Activated CD8-positive, alpha-beta memory T cell treated with anti-CD3 and anti-CD28 coated beads for 1 hour (primary cell): Measurements from ENCODE around the gene TGFBR3.

Source experiments
- DNase-seq, 2 donors: peaks; one replicate each; pipeline ENCODE4 v3.0.0-alpha.2; 2020; ENCODE audit warnings: low read depth in 1 of 2; ENCODE audit errors: extremely low read depth in 1 of 2

The TGFBR3 gene

GRCh38 chr1:91803847-91804545 lies 82.0 kb downstream of the TGFBR3 start:
- peak; percentile 44 to 61 for DNase-seq

GRCh38 chr1:91803123-91803522 lies 82.8 kb downstream of the TGFBR3 start:
- no peak for DNase-seq

- DNase-seq = no peak
These were observed 84.3 kb downstream of the TGFBR3 start for GRCh38 chr1:91801496-91802115.

- DNase-seq = no peak
These were observed 86.1 kb downstream of the TGFBR3 start for GRCh38 chr1:91799863-91800262.

- no peak for DNase-seq
These were observed 86.8 kb downstream of the TGFBR3 start for GRCh38 chr1:91799159-91799558.

- no peak for DNase-seq
These were observed 87.2 kb downstream of the TGFBR3 start for GRCh38 chr1:91798740-91799139.

- DNase-seq = no peak
These were observed 87.7 kb downstream of the TGFBR3 start for GRCh38 chr1:91798241-91798648.

- no peak for DNase-seq
These were observed 88.8 kb downstream of the TGFBR3 start for GRCh38 chr1:91797164-91797563.

- DNase-seq = no peak
These were observed 89.6 kb downstream of the TGFBR3 start for GRCh38 chr1:91796390-91796654.

GRCh38 chr1:91795591-91796389 lies 90.2 kb downstream of the TGFBR3 start:
- no peak for DNase-seq

- DNase-seq = no peak
These were observed 92.1 kb downstream of the TGFBR3 start for GRCh38 chr1:91793877-91794276.

- DNase-seq = no peak
These were observed 92.8 kb downstream of the TGFBR3 start for GRCh38 chr1:91793189-91793588.

GRCh38 chr1:91792489-91793071 lies 93.4 kb downstream of the TGFBR3 start:
- no peak for DNase-seq

- DNase-seq = no peak
These were observed 94.1 kb downstream of the TGFBR3 start for GRCh38 chr1:91791691-91792488.

GRCh38 chr1:91791103-91791502 lies 94.8 kb downstream of the TGFBR3 start:
- DNase-seq = no peak

GRCh38 chr1:91790392-91790791 lies 95.6 kb downstream of the TGFBR3 start:
- DNase-seq = no peak

- no peak for DNase-seq
These were observed 96.5 kb downstream of the TGFBR3 start for GRCh38 chr1:91789273-91789997.

GRCh38 chr1:91787919-91788318 lies 98.0 kb downstream of the TGFBR3 start:
- DNase-seq = no peak

GRCh38 chr1:91784616-91785015 lies 101.3 kb downstream of the TGFBR3 start:
- DNase-seq = no peak

- DNase-seq = no peak
These were observed 101.8 kb downstream of the TGFBR3 start for GRCh38 chr1:91784191-91784590.
